Mucosa of descending colon (tissue), 3 donors: Measurements from ENCODE around the gene SPC24. TPM values are rescaled to one million over a fixed set of nuclear protein-coding genes. Genes with fewer than 3 reads are reported as not detected.
"Not testable (repeated sequence)": the region's sequence is repeated elsewhere in the genome, so short reads cannot be mapped to it uniquely, and the experiment has no call there.

Experiments
- ATAC-seq: fragments of 200-7000 bp; cut with Tn5 transposase; one replicate; pipeline ENCODE4 v1.9.1; 2020; ENCODE audit warnings: mild to moderate bottlenecking, moderate library complexity
- DNase-seq, 3 donors: peaks; one replicate each; pipeline ENCODE4 v3.0.0-alpha.2; 2020
- H3K36me3 ChIP-seq: fragments of 200-600 bp; one replicate; pipeline ENCODE4 v1.8.0; 2021; ENCODE audit warnings: low read depth, mild to moderate bottlenecking
- H3K4me1 ChIP-seq: fragments of 200-600 bp; one replicate; pipeline ENCODE4 v1.8.0; 2021; ENCODE audit warnings: low read depth, mild to moderate bottlenecking
- H3K4me3 ChIP-seq: fragments of 200-600 bp; one replicate; pipeline ENCODE4 v1.8.0; 2021; ENCODE audit warnings: mild to moderate bottlenecking
- H3K9me3 ChIP-seq: fragments of 200-600 bp; one replicate; pipeline ENCODE4 v1.8.0; 2021; ENCODE audit warnings: mild to moderate bottlenecking
- CTCF ChIP-seq: fragments of 200-600 bp; IDR thresholded peaks from one replicate; pipeline ENCODE4 v1.8.0; 2022; ENCODE audit warnings: antibody characterized with exemption, mild to moderate bottlenecking
- intact Hi-C, 2 donors: fragments of 100-400 bp; cut with DNase I in 1 of 2; cut with micrococcal nuclease in 1 of 2; formaldehyde crosslinking; loops; one replicate each; pipeline versions ENCODE4 v1.11.0 to v1.11.1; 2022; cut with DNase I, micrococcal nuclease
- total RNA-seq, 3 donors: library from RNA; stranded (reverse); fragmentation: NEBNext Ultra II Directional in 2 of 3; extraction: Animal tissue kit (Norgen Biotek cat#: 25700) in 2 of 3; gene quantifications; one replicate each; pipeline versions ENCODE4 v1.2.1 to v1.2.4, GENCODE V29; 2021 to 2023
- donor health status: DM: no; HTN: no; CAD: no; lungs with moderate emphysema.
- donor health status: DM: no; HTN: no; CAD: no.
- donor health status: DM: no; HTN: yes; CAD: no.

The SPC24 gene
- total RNA-seq, 3 donors from 2014 or later: 2.8 to 15.8 (median 3.8) TPM

GRCh38 chr19:11145536-11145924 lies 10.1 kb downstream of the SPC24 start:
- H3K9me3 ChIP-seq: no peaks in the 10 kb centered on the region
- DNase-seq (no peak), ATAC-seq (no peak)
- no peak for TF ChIP-seq CTCF
- intact Hi-C loops: no loop called here
- H3K4me3 ChIP-seq: no peak overlapping the region
- no peaks in the 10 kb centered on the region for H3K36me3 ChIP-seq
- peaks cover 12% of the 10 kb centered on the region for H3K4me1 ChIP-seq

GRCh38 chr19:11142528-11143171 lies 12.9 kb downstream of the SPC24 start:
- no peaks in the 10 kb centered on the region for H3K9me3 ChIP-seq
- no peak overlapping the region for H3K4me3 ChIP-seq
- peaks cover 26% of the 10 kb centered on the region for H3K4me1 ChIP-seq
- DNase-seq (peak; percentile 55 to 80 (median 78)), ATAC-seq (peak; percentile 48)
- TF ChIP-seq CTCF: no peak
- intact Hi-C loops: no loop called here
- H3K36me3 ChIP-seq: no peaks in the 10 kb centered on the region

- TF ChIP-seq CTCF: no peak
- no peak overlapping the region for H3K4me3 ChIP-seq
- ATAC-seq: no peak
- no peaks in the 10 kb centered on the region for H3K9me3 ChIP-seq
- H3K36me3 ChIP-seq: no peaks in the 10 kb centered on the region
- intact Hi-C loops: no loop called here
- DNase-seq: no peak
- H3K4me1 ChIP-seq: peaks cover 28% of the 10 kb centered on the region
These were observed 13.6 kb downstream of the SPC24 start for GRCh38 chr19:11141937-11142527.

GRCh38 chr19:11140896-11141295 lies 14.7 kb downstream of the SPC24 start:
- ATAC-seq (no peak), DNase-seq (no peak)
- H3K4me3 ChIP-seq: no peak overlapping the region
- no peaks in the 10 kb centered on the region for H3K9me3 ChIP-seq
- TF ChIP-seq CTCF: no peak
- intact Hi-C loops: no loop called here
- no peaks in the 10 kb centered on the region for H3K36me3 ChIP-seq
- peaks cover 28% of the 10 kb centered on the region for H3K4me1 ChIP-seq

- ATAC-seq, H3K36me3 ChIP-seq, H3K4me3 ChIP-seq, H3K9me3 ChIP-seq, intact Hi-C loops, DNase-seq: not testable (repeated sequence)
- peaks cover 28% of the 10 kb centered on the region for H3K4me1 ChIP-seq
These were observed 15.5 kb downstream of the SPC24 start for GRCh38 chr19:11140023-11140538.

- TF ChIP-seq CTCF: no peak
- Histone ChIP-seq H3K9me3 (no peaks in the 10 kb centered on the region), H3K4me1 (peaks cover 28% of the 10 kb centered on the region), H3K36me3 (no peaks in the 10 kb centered on the region), H3K4me3 (no peak overlapping the region)
- intact Hi-C loops: loop anchor here in 1 of 2 donors (5.0 kb wide), 1 partner anchor 64 kb away; no protein-coding TSS in a partner anchor
- DNase-seq (peak; percentile 45 to 81 (median 64)), ATAC-seq (peak; percentile 53)
These were observed 16.8 kb downstream of the SPC24 start for GRCh38 chr19:11138601-11139300.
